Measurements from ENCODE around the gene LAPTM5.

LAPTM5 gene

DNA sequence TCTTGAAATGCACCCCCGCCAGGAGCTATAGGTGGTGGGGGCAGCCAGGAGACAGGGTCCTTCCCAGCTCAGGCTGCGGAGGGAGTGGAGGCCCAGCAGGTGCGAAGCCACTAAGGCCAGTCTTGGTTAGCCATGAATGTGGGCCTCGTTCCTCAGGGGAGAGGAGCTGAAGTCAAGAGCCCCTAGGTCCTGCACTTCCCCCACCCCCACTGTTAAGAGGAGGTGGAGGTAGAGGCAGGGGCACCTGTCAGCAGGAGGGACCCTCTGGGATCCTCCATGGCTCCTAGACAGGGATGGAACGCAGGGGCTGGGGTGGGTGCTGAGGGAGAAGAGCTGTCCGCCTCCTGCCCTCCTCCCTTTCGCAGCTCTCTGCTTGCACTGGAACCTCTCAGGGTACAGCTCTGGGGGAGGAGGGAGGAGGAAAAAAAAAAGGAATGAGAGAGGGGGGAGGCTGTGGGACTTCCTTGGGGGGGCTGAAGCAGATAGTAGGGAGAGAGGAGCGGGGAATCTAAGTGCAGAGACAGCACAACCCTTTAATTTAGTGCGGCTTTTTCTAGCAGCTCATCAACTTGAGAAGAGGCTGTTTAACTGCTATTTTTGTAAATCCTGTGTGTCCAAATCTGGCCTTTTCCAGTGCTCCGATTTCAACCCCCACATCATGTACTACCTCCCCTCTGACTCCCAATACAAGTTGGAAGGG lies 71.2 kb downstream of the LAPTM5 start:
- FAIRE-seq (no peak), DNase-seq (ENCODE audit: insufficient read length, low spot score) (no peak)

DNA sequence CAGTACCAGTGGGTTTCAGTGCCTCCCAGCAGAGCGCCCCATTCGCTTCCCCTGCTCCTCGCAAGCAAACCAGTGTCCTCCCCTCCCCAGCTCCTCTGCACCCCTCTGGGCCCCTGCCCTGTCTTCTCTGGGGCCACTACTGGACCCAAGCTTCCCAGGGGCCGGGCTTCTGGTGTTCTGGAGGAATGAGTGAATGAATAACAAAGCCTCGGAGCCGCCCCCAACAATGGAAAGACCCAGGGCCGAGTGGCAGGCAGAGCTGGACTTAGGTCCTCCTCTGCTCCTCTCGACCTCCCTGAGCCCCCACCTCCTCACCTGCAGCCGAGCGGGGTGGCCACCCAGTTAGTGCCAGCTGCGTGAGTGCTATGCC lies 71.8 kb downstream of the LAPTM5 start:
- DNase-seq (ENCODE audit: insufficient read length, low spot score) (no peak), FAIRE-seq (no peak)

DNA sequence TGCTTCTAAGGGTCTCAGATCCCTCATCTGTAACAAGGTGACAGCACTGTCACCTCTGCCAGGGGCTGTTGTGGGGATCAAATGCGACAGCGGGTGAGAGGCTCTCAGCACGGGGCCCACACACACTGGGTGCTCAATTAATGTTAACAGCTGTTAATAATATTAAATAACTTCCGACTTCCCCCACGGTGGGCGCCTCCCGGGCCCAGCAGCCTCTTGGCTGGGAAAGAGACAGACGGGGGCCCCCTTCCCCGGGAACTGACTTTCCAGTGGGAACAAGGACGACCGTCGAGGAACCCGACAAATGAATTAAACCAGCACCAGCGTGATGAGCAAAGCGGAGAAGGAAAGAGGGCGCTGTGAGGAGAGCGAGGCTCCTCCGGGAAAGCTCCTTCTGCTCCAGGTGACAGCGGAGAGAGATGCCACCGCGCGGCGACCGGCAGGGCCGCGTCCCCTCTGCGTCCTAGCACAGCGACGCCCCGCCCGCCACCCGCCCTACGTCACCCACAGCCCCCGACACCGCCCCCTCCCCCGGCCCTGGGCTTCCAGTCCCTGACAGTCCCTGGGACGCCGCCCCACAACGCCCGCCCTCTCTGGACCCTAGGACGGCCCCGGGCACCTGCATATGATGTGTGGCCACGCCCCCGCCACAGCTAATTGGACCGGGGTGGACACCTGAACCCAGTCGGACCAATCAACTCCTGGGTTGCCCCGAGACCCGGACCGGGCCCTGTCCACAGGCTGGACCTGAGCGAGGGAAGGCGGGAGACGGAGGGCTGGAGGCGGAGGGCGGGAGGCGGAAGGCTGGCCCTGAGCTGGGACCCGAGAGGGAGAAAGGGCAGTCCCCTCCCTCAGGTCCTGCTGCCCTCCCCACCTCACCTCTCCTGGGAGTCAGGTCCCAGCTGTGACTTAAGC lies 72.4 kb downstream of the LAPTM5 start:
- FAIRE-seq (no peak), DNase-seq (ENCODE audit: insufficient read length, low spot score) (no peak)

DNA sequence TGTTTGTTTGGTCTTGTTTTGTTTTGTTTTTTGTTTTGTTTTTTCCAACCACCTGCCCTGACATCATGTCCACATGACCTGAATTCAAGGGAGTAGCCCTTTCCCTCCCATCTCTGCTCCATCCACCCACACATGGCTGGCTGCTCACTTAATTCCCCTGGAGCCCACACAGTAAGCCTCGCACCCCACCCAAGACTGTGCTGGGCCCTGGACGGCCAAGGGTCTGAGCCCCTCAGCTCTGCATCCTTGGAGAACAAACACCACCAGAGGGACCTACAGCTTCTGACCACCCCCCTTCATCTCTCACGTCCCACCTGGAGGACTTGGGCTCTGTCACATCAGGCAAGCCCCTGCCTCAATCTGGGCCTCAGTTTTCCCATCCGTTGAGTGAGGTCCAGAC lies 73.3 kb downstream of the LAPTM5 start:
- no peak for FAIRE-seq

DNA sequence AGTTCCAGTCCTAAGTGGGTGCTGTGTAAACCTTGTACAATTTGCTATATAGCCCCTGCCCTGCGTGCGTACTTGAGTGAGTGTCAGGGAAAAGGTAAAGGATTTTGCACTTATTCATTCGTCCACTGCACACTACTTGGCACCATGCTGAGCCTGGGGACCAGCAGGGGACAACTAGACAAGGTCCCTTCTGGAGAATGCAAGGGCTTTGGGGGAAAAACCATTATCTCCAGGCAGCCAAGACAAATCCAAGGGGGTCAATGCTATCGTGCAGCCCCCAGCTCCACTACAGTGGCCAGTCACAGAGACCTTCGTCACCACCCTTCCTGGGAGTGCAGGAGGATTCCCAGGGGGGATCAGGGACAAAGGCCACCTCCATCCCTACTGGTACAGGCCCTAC lies 73.9 kb downstream of the LAPTM5 start:
- FAIRE-seq (no peak), DNase-seq (ENCODE audit: insufficient read length, low spot score) (no peak)

More for the DNA sequence above, 73.3 kb downstream of the LAPTM5 start:
- no peak for DNase-seq (ENCODE audit: insufficient read length, low spot score)

Data from HTR-8/SVneo (cell line).